B cell (primary cell): ENCODE data around the gene DGKA.

Experiments
- EZH2 ChIP-seq: IDR thresholded peaks from 2 replicates; pipeline ENCODE4 v1.6.1; 2012; ENCODE audit warnings: borderline replicate concordance, low read depth, mild to moderate bottlenecking, moderate library complexity, low read length; ENCODE audit not compliant: insufficient read depth, poor library complexity, severe bottlenecking
- TF ChIP-seq, protein P1 (sequence below): fragments of 200-600 bp; IDR thresholded peaks from one replicate; pipeline ENCODE4 v1.8.0; 2022; ENCODE audit warnings: antibody characterized with exemption, mild to moderate bottlenecking

GRCh38 chr12:55929306-55929791 is 1.6 kb upstream of the DGKA start:
- TF ChIP-seq, protein P1, sequence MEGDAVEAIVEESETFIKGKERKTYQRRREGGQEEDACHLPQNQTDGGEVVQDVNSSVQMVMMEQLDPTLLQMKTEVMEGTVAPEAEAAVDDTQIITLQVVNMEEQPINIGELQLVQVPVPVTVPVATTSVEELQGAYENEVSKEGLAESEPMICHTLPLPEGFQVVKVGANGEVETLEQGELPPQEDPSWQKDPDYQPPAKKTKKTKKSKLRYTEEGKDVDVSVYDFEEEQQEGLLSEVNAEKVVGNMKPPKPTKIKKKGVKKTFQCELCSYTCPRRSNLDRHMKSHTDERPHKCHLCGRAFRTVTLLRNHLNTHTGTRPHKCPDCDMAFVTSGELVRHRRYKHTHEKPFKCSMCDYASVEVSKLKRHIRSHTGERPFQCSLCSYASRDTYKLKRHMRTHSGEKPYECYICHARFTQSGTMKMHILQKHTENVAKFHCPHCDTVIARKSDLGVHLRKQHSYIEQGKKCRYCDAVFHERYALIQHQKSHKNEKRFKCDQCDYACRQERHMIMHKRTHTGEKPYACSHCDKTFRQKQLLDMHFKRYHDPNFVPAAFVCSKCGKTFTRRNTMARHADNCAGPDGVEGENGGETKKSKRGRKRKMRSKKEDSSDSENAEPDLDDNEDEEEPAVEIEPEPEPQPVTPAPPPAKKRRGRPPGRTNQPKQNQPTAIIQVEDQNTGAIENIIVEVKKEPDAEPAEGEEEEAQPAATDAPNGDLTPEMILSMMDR = no peak
- no peak for TF ChIP-seq EZH2
